ENCODE data around the gene ACTBL2.

DNA sequence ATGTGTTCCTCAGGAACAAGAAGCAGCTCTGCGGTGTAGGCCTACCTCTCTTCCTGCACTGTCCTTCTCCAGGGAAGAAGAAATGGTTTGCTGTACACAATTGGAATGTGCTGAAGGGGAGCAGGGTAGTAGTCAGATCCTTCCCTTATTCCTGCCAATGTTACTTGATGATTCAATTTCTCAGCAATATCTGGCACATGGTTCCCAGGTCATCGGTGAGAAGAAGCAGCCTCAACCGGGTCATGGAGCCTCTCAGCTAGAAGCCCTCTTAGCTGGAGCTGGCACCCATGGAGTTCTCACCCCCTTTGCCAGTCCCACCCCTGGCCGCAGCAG lies 36.9 kb downstream of the ACTBL2 start:
- TF ChIP-seq, protein P1, sequence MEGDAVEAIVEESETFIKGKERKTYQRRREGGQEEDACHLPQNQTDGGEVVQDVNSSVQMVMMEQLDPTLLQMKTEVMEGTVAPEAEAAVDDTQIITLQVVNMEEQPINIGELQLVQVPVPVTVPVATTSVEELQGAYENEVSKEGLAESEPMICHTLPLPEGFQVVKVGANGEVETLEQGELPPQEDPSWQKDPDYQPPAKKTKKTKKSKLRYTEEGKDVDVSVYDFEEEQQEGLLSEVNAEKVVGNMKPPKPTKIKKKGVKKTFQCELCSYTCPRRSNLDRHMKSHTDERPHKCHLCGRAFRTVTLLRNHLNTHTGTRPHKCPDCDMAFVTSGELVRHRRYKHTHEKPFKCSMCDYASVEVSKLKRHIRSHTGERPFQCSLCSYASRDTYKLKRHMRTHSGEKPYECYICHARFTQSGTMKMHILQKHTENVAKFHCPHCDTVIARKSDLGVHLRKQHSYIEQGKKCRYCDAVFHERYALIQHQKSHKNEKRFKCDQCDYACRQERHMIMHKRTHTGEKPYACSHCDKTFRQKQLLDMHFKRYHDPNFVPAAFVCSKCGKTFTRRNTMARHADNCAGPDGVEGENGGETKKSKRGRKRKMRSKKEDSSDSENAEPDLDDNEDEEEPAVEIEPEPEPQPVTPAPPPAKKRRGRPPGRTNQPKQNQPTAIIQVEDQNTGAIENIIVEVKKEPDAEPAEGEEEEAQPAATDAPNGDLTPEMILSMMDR (IDR thresholded peaks at IDR 0.05; ENCODE audit: poor library complexity): no peak
- TF ChIP-seq EZH2 (IDR thresholded peaks at IDR 0.05; ENCODE audit: borderline replicate concordance) (no peak), EZH2phosphoT487 (IDR thresholded peaks at IDR 0.05; ENCODE audit: low read depth, severe bottlenecking, unreplicated experiment) (no peak)
